CD4-positive, alpha-beta T cell (primary cell): Measurements from ENCODE around the gene ZSWIM2. TPM values are rescaled to one million over a fixed set of nuclear protein-coding genes. Genes with fewer than 3 reads are reported as not detected.

Experiments used
- ATAC-seq: fragments of 200-7000 bp; cut with Tn5 transposase; one replicate; pipeline ENCODE4 v1.10.0; 2022; ENCODE audit warnings: mild to moderate bottlenecking; ENCODE audit not compliant: poor library complexity
- CTCF ChIA-PET: fragments of 350-600 bp; sonication (Branson Sonifier 250); formaldehyde crosslinking; loops from one replicate; lab custom pipeline; 2021; ENCODE audit warnings: antibody characterized with exemption, inconsistent platforms; lab: Charles Lee
- POLR2A ChIA-PET: fragments of 350-600 bp; sonication (Branson Sonifier 250); formaldehyde crosslinking; loops from one replicate; lab custom pipeline; 2021; ENCODE audit warnings: antibody characterized with exemption, inconsistent platforms; lab: Charles Lee
- DNase-seq, 14 experiments: peaks; one replicate each; pipeline ENCODE4 v3.0.0-alpha.2; 2013 to 2020; ENCODE audit warnings: mixed read lengths in 2 of 14
- H3K27ac ChIP-seq, 2 donors: one replicate each; pipeline versions ENCODE4 v1.5.1 to v1.7.0; 2013; ENCODE audit warnings: low read length in 2 of 2, low read depth in 1 of 2, mild to moderate bottlenecking in 1 of 2
- H3K27me3 ChIP-seq, 2 experiments: 1 replicate in 1 of 2; 2 replicates in 1 of 2; pipeline versions ENCODE4 v1.6.1 to v1.7.0; 2013; ENCODE audit warnings: low read length in 2 of 2, control low read depth in 1 of 2, mild to moderate bottlenecking in 1 of 2, moderate library complexity in 1 of 2; ENCODE audit not compliant: insufficient read depth in 2 of 2, control insufficient read depth in 1 of 2
- H3K36me3 ChIP-seq: one replicate; pipeline ENCODE4 v1.6.1; 2013; ENCODE audit warnings: low read length, control low read depth; ENCODE audit not compliant: insufficient read depth
- H3K4me1 ChIP-seq: one replicate; pipeline ENCODE4 v1.6.1; 2013; ENCODE audit warnings: low read length, control low read depth; ENCODE audit not compliant: insufficient read depth
- H3K4me3 ChIP-seq: one replicate; pipeline ENCODE4 v1.5.1; 2013; ENCODE audit warnings: mild to moderate bottlenecking, low read length, moderate library complexity
- H3K9me3 ChIP-seq, 2 experiments: 1 replicate in 1 of 2; 2 replicates in 1 of 2; pipeline versions ENCODE4 v1.6.1 to v1.7.0; 2013; ENCODE audit warnings: low read length in 2 of 2, mild to moderate bottlenecking in 2 of 2, control low read depth in 1 of 2, moderate library complexity in 1 of 2; ENCODE audit not compliant: control insufficient read depth in 1 of 2, insufficient read depth in 1 of 2
- H3K27ac Mint-ChIP-seq: one replicate; pipeline ENCODE4 v1.8.0; 2020; ENCODE audit warnings: mixed read lengths
- H3K27me3 Mint-ChIP-seq: one replicate; pipeline ENCODE4 v1.8.0; 2021; ENCODE audit warnings: mixed read lengths
- H3K36me3 Mint-ChIP-seq: one replicate; pipeline ENCODE4 v1.8.0; 2021; ENCODE audit warnings: low read depth, mixed read lengths
- H3K4me1 Mint-ChIP-seq: one replicate; pipeline ENCODE4 v1.8.0; 2021; ENCODE audit warnings: low read depth, mixed read lengths
- H3K4me3 Mint-ChIP-seq: one replicate; pipeline ENCODE4 v1.8.0; 2020; ENCODE audit warnings: mild to moderate bottlenecking, mixed read lengths
- H3K9me3 Mint-ChIP-seq: one replicate; pipeline ENCODE4 v1.8.0; 2020; ENCODE audit warnings: mixed read lengths
- intact Hi-C, 2 experiments: fragments of 100-400 bp; cut with DNase I in 1 of 2; cut with micrococcal nuclease in 1 of 2; formaldehyde crosslinking; loops; one replicate each; pipeline versions ENCODE4 v1.15.1 to v1.9.0; 2023 to 2025; cut with DNase I, micrococcal nuclease
- total RNA-seq, 174 experiments: library from RNA in 2 of 174; stranded (reverse) in 2 of 174; gene quantifications; one replicate each; pipeline ENCODE4 v1.2.3 and lab custom pipeline; 2021 to 2026
- TF ChIP-seq, protein P1 (sequence below): fragments of 200-600 bp; IDR thresholded peaks from one replicate; pipeline ENCODE4 v1.8.0; 2022; ENCODE audit warnings: antibody characterized with exemption, mild to moderate bottlenecking

ZSWIM2 gene
- total RNA-seq, 2 experiments from 2014 or later, result not detected

- DNase-seq (no peak), ATAC-seq (no peak)
- Mint-ChIP-seq H3K27me3 (no peaks in the 10 kb centered on the region), H3K36me3 (no peaks in the 10 kb centered on the region), H3K9me3 (peaks cover 2% of the 10 kb centered on the region), H3K4me1 (no peaks in the 10 kb centered on the region), H3K27ac (no peak overlapping the region), H3K4me3 (no peak overlapping the region)
- Histone ChIP-seq H3K36me3 (no peaks in the 10 kb centered on the region), H3K27me3 (no peaks in the 10 kb centered on the region), H3K4me3 (no peak overlapping the region), H3K27ac (no peak overlapping the region), H3K9me3 (no peaks in the 10 kb centered on the region), H3K4me1 (no peaks in the 10 kb centered on the region)
- intact Hi-C loops, result no loop called here
- TF ChIP-seq, protein P1, sequence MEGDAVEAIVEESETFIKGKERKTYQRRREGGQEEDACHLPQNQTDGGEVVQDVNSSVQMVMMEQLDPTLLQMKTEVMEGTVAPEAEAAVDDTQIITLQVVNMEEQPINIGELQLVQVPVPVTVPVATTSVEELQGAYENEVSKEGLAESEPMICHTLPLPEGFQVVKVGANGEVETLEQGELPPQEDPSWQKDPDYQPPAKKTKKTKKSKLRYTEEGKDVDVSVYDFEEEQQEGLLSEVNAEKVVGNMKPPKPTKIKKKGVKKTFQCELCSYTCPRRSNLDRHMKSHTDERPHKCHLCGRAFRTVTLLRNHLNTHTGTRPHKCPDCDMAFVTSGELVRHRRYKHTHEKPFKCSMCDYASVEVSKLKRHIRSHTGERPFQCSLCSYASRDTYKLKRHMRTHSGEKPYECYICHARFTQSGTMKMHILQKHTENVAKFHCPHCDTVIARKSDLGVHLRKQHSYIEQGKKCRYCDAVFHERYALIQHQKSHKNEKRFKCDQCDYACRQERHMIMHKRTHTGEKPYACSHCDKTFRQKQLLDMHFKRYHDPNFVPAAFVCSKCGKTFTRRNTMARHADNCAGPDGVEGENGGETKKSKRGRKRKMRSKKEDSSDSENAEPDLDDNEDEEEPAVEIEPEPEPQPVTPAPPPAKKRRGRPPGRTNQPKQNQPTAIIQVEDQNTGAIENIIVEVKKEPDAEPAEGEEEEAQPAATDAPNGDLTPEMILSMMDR, result no peak
- ChIA-PET CTCF (no interaction called here), POLR2A (no interaction called here)
Measured at GRCh38 chr2:186894478-186894877, 45.5 kb upstream of the ZSWIM2 start.

DNA sequence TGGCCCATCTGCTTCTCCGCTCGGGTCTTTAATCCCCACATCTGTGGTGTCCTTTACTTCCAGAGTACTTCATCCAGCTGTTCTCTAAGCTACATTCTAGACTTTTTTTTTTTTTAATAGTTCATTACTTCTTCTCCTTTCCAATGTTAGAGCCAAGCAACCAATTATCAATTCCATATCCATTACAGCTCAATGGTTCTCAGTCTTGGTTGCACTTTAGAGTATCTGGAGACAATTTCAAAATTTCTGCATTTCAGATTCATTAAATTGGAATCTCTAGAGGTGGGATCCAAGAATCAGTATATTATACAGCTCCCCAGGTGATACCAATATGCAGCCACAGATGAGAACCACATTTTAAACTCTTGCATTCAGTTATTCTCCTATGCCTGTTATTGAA is 43.9 kb upstream of the ZSWIM2 start:
- no peaks in the 10 kb centered on the region for H3K4me1 Mint-ChIP-seq
- no peak overlapping the region for H3K4me3 Mint-ChIP-seq
- CTCF ChIA-PET, result no interaction called here
- no peak overlapping the region for H3K27ac Mint-ChIP-seq
- no peaks in the 10 kb centered on the region for H3K36me3 Mint-ChIP-seq
- Histone ChIP-seq H3K27ac (no peak overlapping the region), H3K27me3 (no peaks in the 10 kb centered on the region), H3K4me1 (no peaks in the 10 kb centered on the region), H3K9me3 (no peaks in the 10 kb centered on the region), H3K36me3 (no peaks in the 10 kb centered on the region), H3K4me3 (no peak overlapping the region)
- H3K27me3 Mint-ChIP-seq, result no peaks in the 10 kb centered on the region
- ATAC-seq (no peak), DNase-seq (no peak)
- POLR2A ChIA-PET, result no interaction called here
- TF ChIP-seq, protein P1, result no peak
- intact Hi-C loops, result no loop called here
- H3K9me3 Mint-ChIP-seq, result no peaks in the 10 kb centered on the region

DNA sequence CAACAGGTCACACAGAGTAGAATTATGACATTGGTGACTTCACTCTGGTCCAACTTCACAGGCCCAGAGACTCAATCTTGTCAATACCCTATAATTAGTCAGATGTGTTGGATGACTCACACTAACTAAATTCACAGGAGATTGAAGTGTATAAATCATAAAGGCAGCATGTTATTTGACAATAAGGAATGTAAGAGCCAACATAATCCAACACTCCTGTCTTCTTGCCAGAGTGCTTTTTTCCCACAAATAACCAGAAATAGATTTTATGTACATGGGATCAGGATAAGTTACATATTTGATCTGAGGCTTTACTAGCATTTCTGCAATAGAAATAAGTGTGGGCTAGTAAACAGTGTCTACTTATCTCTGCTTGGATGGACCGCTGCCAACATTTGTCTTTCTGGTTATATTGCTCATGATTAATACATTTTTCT is 42.2 kb upstream of the ZSWIM2 start:
- Mint-ChIP-seq H3K4me3 (no peak overlapping the region), H3K4me1 (peaks cover 4% of the 10 kb centered on the region), H3K36me3 (no peaks in the 10 kb centered on the region), H3K27me3 (no peaks in the 10 kb centered on the region), H3K9me3 (no peaks in the 10 kb centered on the region), H3K27ac (no peak overlapping the region)
- Histone ChIP-seq H3K36me3 (no peaks in the 10 kb centered on the region), H3K9me3 (no peaks in the 10 kb centered on the region), H3K27me3 (no peaks in the 10 kb centered on the region), H3K4me3 (no peak overlapping the region), H3K4me1 (no peaks in the 10 kb centered on the region), H3K27ac (no peak overlapping the region)
- ATAC-seq, result no peak
- intact Hi-C loops, result no loop called here
- CTCF ChIA-PET, result no interaction called here
- TF ChIP-seq, protein P1, result no peak
- POLR2A ChIA-PET, result no interaction called here
- DNase-seq, result no peak
